Endothelial cell of umbilical vein (primary cell): ENCODE results near the gene LGALS3BP. TPM values are rescaled to one million over a fixed set of nuclear protein-coding genes. Genes with fewer than 3 reads are reported as not detected.

Source experiments
- BruUV-seq: library from RNA; stranded (reverse); fragments of 400-500 nt; replicated peaks from 2 replicates; lab custom pipeline; 2021; lab: Mats Ljungman, UMichigan
- CTCF ChIA-PET: fragments of 300-600, 350-600 bp; sonication (Branson Sonifier 250); formaldehyde crosslinking; loops from one replicate; lab custom pipeline; 2021; ENCODE audit warnings: antibody characterized with exemption, inconsistent platforms; lab: Charles Lee
- POLR2A ChIA-PET: fragments of 300-600, 350-600 bp; sonication (Branson Sonifier 250); formaldehyde crosslinking; loops from one replicate; lab custom pipeline; 2021; ENCODE audit warnings: antibody characterized with exemption, inconsistent platforms; lab: Charles Lee
- DNase-seq: peaks from one replicate; pipeline ENCODE4 v3.0.0-alpha.2; 2011; ENCODE audit warnings: low read depth, low spot score
- FAIRE-seq: peaks from 2 replicates; lab custom pipeline; 2011; peaks lifted over from hg19 to GRCh38; lab: Jason Lieb, UNC
- H2AFZ ChIP-seq: 2 replicates; pipeline ENCODE4 v1.6.0; 2012; ENCODE audit warnings: low read depth, low read length, control low read depth, inconsistent platforms
- H3K27ac ChIP-seq: 2 replicates; pipeline ENCODE4 v1.5.1; 2011; ENCODE audit warnings: low read depth, mild to moderate bottlenecking, control low read depth, low read length, moderate library complexity; ENCODE audit not compliant: insufficient read depth
- H3K27me3 ChIP-seq, 2 experiments: 2 replicates each; pipeline versions ENCODE4 v1.6.0 to v1.6.1; 2011; ENCODE audit warnings: low read length in 2 of 2, mixed read lengths in 1 of 2; ENCODE audit not compliant: control insufficient read depth in 2 of 2, insufficient read depth in 2 of 2
- H3K36me3 ChIP-seq, 2 experiments: 2 replicates in 1 of 2; 3 replicates in 1 of 2; pipeline ENCODE4 v1.5.1; 2011; ENCODE audit warnings: low read length in 2 of 2, mild to moderate bottlenecking in 1 of 2, moderate library complexity in 1 of 2; ENCODE audit not compliant: control insufficient read depth in 2 of 2, insufficient read depth in 2 of 2; ENCODE audit errors: extremely low read depth in 1 of 2
- H3K4me1 ChIP-seq: 3 replicates; pipeline ENCODE4 v1.5.1; 2011; ENCODE audit warnings: mild to moderate bottlenecking, low read length; ENCODE audit not compliant: control insufficient read depth, insufficient read depth; ENCODE audit errors: extremely low read depth
- H3K4me2 ChIP-seq: 2 replicates; pipeline ENCODE4 v1.6.1; 2011; ENCODE audit warnings: low read length, control low read depth, mixed read lengths; ENCODE audit not compliant: insufficient read depth
- H3K4me3 ChIP-seq, 3 experiments: fragments of 200-600 bp in 1 of 3; sonication (generic), shearing (Covaris generic) in 1 of 3; replicated peaks in 1 of 3; 2 replicates each; pipeline ENCODE4 v1.5.1; 2011 to 2016; ENCODE audit warnings: control low read depth in 3 of 3, low read length in 3 of 3, mild to moderate bottlenecking in 2 of 3, inconsistent platforms in 1 of 3, low read depth in 1 of 3, moderate library complexity in 1 of 3; ENCODE audit not compliant: insufficient read depth in 1 of 3
- H3K79me2 ChIP-seq: 2 replicates; pipeline ENCODE4 v1.6.0; 2012; ENCODE audit warnings: low read length, inconsistent platforms; ENCODE audit not compliant: control insufficient read depth, insufficient read depth
- H3K9ac ChIP-seq: replicated peaks from 2 replicates; pipeline ENCODE3; 2011; ENCODE audit warnings: low read length, control low read depth; ENCODE audit not compliant: insufficient read depth; ENCODE audit errors: extremely low read depth
- H3K9me1 ChIP-seq: replicated peaks from 3 replicates; pipeline ENCODE4 v1.6.0; 2011; ENCODE audit warnings: mild to moderate bottlenecking, low read length; ENCODE audit not compliant: control insufficient read depth, insufficient read depth; ENCODE audit errors: extremely low read depth
- H3K9me3 ChIP-seq: replicated peaks from 2 replicates; pipeline ENCODE4 v1.5.1; 2012; ENCODE audit warnings: low read length, inconsistent platforms; ENCODE audit not compliant: control insufficient read depth, insufficient read depth
- H4K20me1 ChIP-seq: replicated peaks from 2 replicates; pipeline ENCODE3; 2011; ENCODE audit warnings: mild to moderate bottlenecking, low read length; ENCODE audit not compliant: control insufficient read depth, insufficient read depth; ENCODE audit errors: extremely low read depth
- CTCF ChIP-seq, 2 donors: IDR thresholded peaks; 1 replicate in 1 of 2; 2 replicates in 1 of 2; pipeline ENCODE4 v1.5.1; 2011; ENCODE audit warnings: low read length in 2 of 2, mild to moderate bottlenecking in 2 of 2, moderate library complexity in 2 of 2, control low read depth in 1 of 2, inconsistent platforms in 1 of 2, low read depth in 1 of 2; ENCODE audit not compliant: insufficient read depth in 1 of 2; ENCODE audit errors: extremely low read depth in 1 of 2
- EZH2 ChIP-seq: IDR thresholded peaks from 2 replicates; pipeline ENCODE4 v1.6.1; 2012; ENCODE audit warnings: borderline replicate concordance, low read depth, mild to moderate bottlenecking, moderate library complexity, low read length, inconsistent platforms; ENCODE audit not compliant: severe bottlenecking
- GATA2 ChIP-seq: IDR thresholded peaks from 2 replicates; pipeline ENCODE4 v1.7.0; 2011; ENCODE audit warnings: low read depth, mild to moderate bottlenecking, moderate library complexity, mixed read lengths, low read length; ENCODE audit not compliant: insufficient read length, insufficient read depth
- JUN ChIP-seq: IDR thresholded peaks from 2 replicates; pipeline ENCODE4 v1.6.1; 2011; ENCODE audit warnings: borderline replicate concordance, low read depth; ENCODE audit not compliant: insufficient read length, insufficient read depth
- MAX ChIP-seq: IDR thresholded peaks from 2 replicates; pipeline ENCODE4 v1.6.1; 2011; ENCODE audit not compliant: insufficient read depth, insufficient read length
- MYC ChIP-seq: IDR thresholded peaks from one replicate; pipeline ENCODE4 v1.6.1; 2011; ENCODE audit warnings: mild to moderate bottlenecking, low read depth, low read length
- POLR2A ChIP-seq: IDR thresholded peaks from 2 replicates; pipeline ENCODE4 v1.6.1; 2012; ENCODE audit warnings: low read depth, mild to moderate bottlenecking, control low read depth, low read length
- POLR2AphosphoS5 ChIP-seq: IDR thresholded peaks from 2 replicates; pipeline ENCODE4 v1.6.1; 2012; ENCODE audit warnings: low read depth, mild to moderate bottlenecking, control low read depth, low read length, moderate library complexity; ENCODE audit not compliant: insufficient read depth
- dilution Hi-C: fragments of 300-500 bp; cut with MboI; formaldehyde crosslinking; loops from one replicate; pipeline ENCODE4 v1.15.0; 2019; ENCODE audit warnings: low sequenced_read_pairs; ENCODE audit not compliant: extremely low pct_ligation_motif_present
- intact Hi-C: fragments of 100-400 bp; cut with micrococcal nuclease; formaldehyde crosslinking; loops from one replicate; pipeline ENCODE4 v1.10.0; 2022
- polyA plus RNA-seq, 4 experiments: library from polyadenylated mRNA; depleted of rRNA in 3 of 4; stranded (reverse) in 3 of 4; unstranded in 1 of 4; fragments of >200 nt; gene quantifications; 2 replicates each; pipeline versions ENCODE4 v1.2.1 to v1.2.3, GENCODE V29; 2011 to 2012; ENCODE audit warnings: missing spikeins in 1 of 4
- total RNA-seq: library from RNA; stranded (reverse); gene quantifications from 2 replicates; pipeline ENCODE4 v1.2.3, GENCODE V29; 2021

LGALS3BP gene
- total and polyA plus RNA-seq, 2 donors (not counting 3 experiments of a cell fraction or from before 2014, with no cell fraction given) = 0.77 to 1.3 TPM

GRCh38 chr17:79001190-79002020, 21.7 kb upstream of the LGALS3BP start:
- Histone ChIP-seq H3K27ac (no peak overlapping the region), H4K20me1 (no peaks in the 10 kb centered on the region), H3K4me2 (no peak overlapping the region), H3K9me1 (no peaks in the 10 kb centered on the region), H3K79me2 (peaks cover 74% of the 10 kb centered on the region), H3K27me3 (no peaks in the 10 kb centered on the region), H3K4me1 (peaks cover 12% of the 10 kb centered on the region), H3K36me3 (peaks cover 4 to 22% of the 10 kb centered on the region in 2 experiments), H2AFZ (no peak overlapping the region), H3K4me3 (no peak overlapping the region), H3K9me3 (no peaks in the 10 kb centered on the region), H3K9ac (no peak overlapping the region)
- TF ChIP-seq MYC (no peak), GATA2 (no peak), POLR2A (no peak)
- no peak for DNase-seq
- ChIA-PET POLR2A (no interaction called here), CTCF (no interaction called here)
- no TSS peak for BruUV-seq
- dilution Hi-C loops = no loop called here
- no peak for FAIRE-seq
- intact Hi-C loops = no loop called here

GRCh38 chr17:79000396-79001189, 20.9 kb upstream of the LGALS3BP start:
- BruUV-seq = no TSS peak
- Histone ChIP-seq H3K9me3 (no peaks in the 10 kb centered on the region), H4K20me1 (no peaks in the 10 kb centered on the region), H3K9me1 (no peaks in the 10 kb centered on the region), H3K4me1 (peaks cover 5% of the 10 kb centered on the region), H3K79me2 (peaks cover 70% of the 10 kb centered on the region), H3K4me2 (no peak overlapping the region), H2AFZ (no peak overlapping the region), H3K4me3 (no peak overlapping the region), H3K27ac (no peak overlapping the region), H3K27me3 (no peaks in the 10 kb centered on the region), H3K9ac (no peak overlapping the region), H3K36me3 (peaks cover 6 to 29% of the 10 kb centered on the region in 2 experiments)
- FAIRE-seq (no peak), DNase-seq (no peak)
- CTCF ChIA-PET = no interaction called here
- intact Hi-C loops (no loop called here), dilution Hi-C loops (no loop called here)
- TF ChIP-seq POLR2AphosphoS5 (no peak), MAX (no peak), MYC (no peak), CTCF (IDR thresholded peaks at IDR 0.05; ENCODE audit: extremely low read depth in 1 of 2, insufficient read depth in 1 of 2, low read depth in 1 of 2, low read length in 2 of 2) (no peak), JUN (no peak), EZH2 (no peak), POLR2A (no peak)
- POLR2A ChIA-PET = no interaction called here
